Body of pancreas (tissue), 4 donors: ENCODE results near the gene FAM120B. TPM values are rescaled to one million over a fixed set of nuclear protein-coding genes. Genes with fewer than 3 reads are reported as not detected.
A peak's percentile ranks its signal among the peaks of the same experiment; 100 is the strongest.

Experiments used
- ATAC-seq: fragments of 150-250 bp; one replicate; pipeline ENCODE4 v1.9.1; 2016
- DNase-seq, 4 donors: peaks; one replicate each; pipeline ENCODE4 v3.0.0-alpha.2; 2019
- H3K27ac ChIP-seq, 4 donors: fragments of 200-600 bp; sonication (generic); 1 replicate in 3 of 4; 2 replicates in 1 of 4; pipeline versions ENCODE4 v1.5.1 to v1.6.1; 2016 to 2019; ENCODE audit warnings: mild to moderate bottlenecking in 1 of 4, mixed read lengths in 1 of 4, moderate library complexity in 1 of 4
- H3K27me3 ChIP-seq, 2 donors: fragments of 200-600 bp; sonication (generic); one replicate each; pipeline ENCODE4 v1.6.0; 2016; ENCODE audit warnings: mild to moderate bottlenecking in 1 of 2
- H3K36me3 ChIP-seq, 2 donors: fragments of 200-600 bp; sonication (generic); replicated peaks in 1 of 2; 2 replicates each; pipeline ENCODE4 v1.5.1; 2016; ENCODE audit warnings: low read depth in 2 of 2; ENCODE audit not compliant: insufficient read depth in 1 of 2
- H3K4me1 ChIP-seq: fragments of 200-600 bp; sonication (generic); one replicate; pipeline ENCODE4 v1.6.0; 2016
- H3K4me3 ChIP-seq, 2 donors: fragments of 200-600 bp; sonication (generic); 1 replicate in 1 of 2; 2 replicates in 1 of 2; pipeline ENCODE4 v1.5.1; 2016 to 2019
- H3K9me3 ChIP-seq, 3 donors: fragments of 200-600 bp; sonication (generic); 1 replicate in 2 of 3; 2 replicates in 1 of 3; pipeline ENCODE4 v1.5.1; 2016
- CTCF ChIP-seq, 7 experiments: fragments of 450-650 bp in 4 of 7; fragments of 200-600 bp in 3 of 7; sonication (generic) in 3 of 7; IDR thresholded peaks; one replicate each; pipeline ENCODE4 v1.5.1; 2016 to 2019; ENCODE audit warnings: antibody characterized with exemption in 7 of 7
- POLR2A ChIP-seq, 3 donors: fragments of 450-650 bp; IDR thresholded peaks; one replicate each; pipeline ENCODE4 v1.6.1; 2016; ENCODE audit warnings: antibody characterized with exemption in 3 of 3, mild to moderate bottlenecking in 2 of 3
- WGBS, 2 donors: methylation state at CpG; one replicate each; pipeline ENCODE4 v1.1.5; 2017; 5-methylcytosine and 5-hydroxymethylcytosine counted together
- intact Hi-C: fragments of 100-400 bp; cut with DNase I; formaldehyde crosslinking; loops from one replicate; pipeline ENCODE4 v1.15.1; 2023
- total RNA-seq, 2 donors: library from RNA; depleted of rRNA; stranded (reverse); fragments of >200 nt; gene quantifications; one replicate each; pipeline ENCODE4 v1.1.0, GENCODE V29; 2016

FAM120B gene
- total RNA-seq, 2 donors from 2014 or later, result 15.6 to 29.0 TPM

- no peak for TF ChIP-seq CTCF (IDR thresholded peaks at IDR 0.05)
- no peak for TF ChIP-seq POLR2A (IDR thresholded peaks at IDR 0.05)
Observed at GRCh38 chr6:170288852-170289179, 17.7 kb upstream of the FAM120B start.

GRCh38 chr6:170289180-170289931 is 17.2 kb upstream of the FAM120B start:
- peaks cover 0 to 1% of the 10 kb centered on the region in 2 donors for H3K36me3 ChIP-seq
- TF ChIP-seq POLR2A (IDR thresholded peaks at IDR 0.05) (peak in 2 of 3 donors; percentile 5 to 21), CTCF (IDR thresholded peaks at IDR 0.05) (no peak)
- 0 to 2% methylated on average over 5 to 82 of the region's 85 CpGs for WGBS, 2 donors
- ATAC-seq (no peak), DNase-seq (peak in 1 of 4 donors; percentile 45)
- peaks cover 62% of the 10 kb centered on the region for H3K4me1 ChIP-seq
- H3K27ac ChIP-seq, result peak overlapping the region in 3 of 4 donors; percentile 53 to 80 (median 60)
- intact Hi-C loops, result no loop called here
- H3K4me3 ChIP-seq, result peak overlapping the region; percentile 58 to 68
- no peaks in the 10 kb centered on the region for H3K27me3 ChIP-seq
- H3K9me3 ChIP-seq, result no peaks in the 10 kb centered on the region

More at GRCh38 chr6:170288852-170289179, 17.7 kb upstream of the FAM120B start:
- DNase-seq, result no peak
- Histone ChIP-seq H3K4me3 (peak overlapping the region in 1 of 2 donors; percentile 68), H3K27ac (no peak overlapping the region), H3K36me3 (peaks cover 0 to 5% of the 10 kb centered on the region in 2 donors), H3K27me3 (no peaks in the 10 kb centered on the region), H3K4me1 (peaks cover 62% of the 10 kb centered on the region), H3K9me3 (no peaks in the 10 kb centered on the region)
- ATAC-seq, result no peak
- WGBS, 2 donors, result 11 to 15% methylated on average over 16 of the region's 16 CpGs
- intact Hi-C loops, result no loop called here

GRCh38 chr6:170289951-170290295 is 16.6 kb upstream of the FAM120B start:
- H3K36me3 ChIP-seq, result no peaks in the 10 kb centered on the region
- no peaks in the 10 kb centered on the region for H3K9me3 ChIP-seq
- peaks cover 62% of the 10 kb centered on the region for H3K4me1 ChIP-seq
- 2% methylated on average over 11 to 31 of the region's 41 CpGs for WGBS, 2 donors
- H3K27ac ChIP-seq, result peak overlapping the region; percentile 10 to 80 (median 56)
- peak; percentile 3 for ATAC-seq
- H3K27me3 ChIP-seq, result peaks cover 0 to under 1% of the 10 kb centered on the region in 2 donors
- peak overlapping the region; percentile 58 to 68 for H3K4me3 ChIP-seq
- TF ChIP-seq POLR2A (IDR thresholded peaks at IDR 0.05) (no peak), CTCF (IDR thresholded peaks at IDR 0.05) (no peak)
- DNase-seq, result peak in 1 of 4 donors; percentile 50
- intact Hi-C loops, result no loop called here

GRCh38 chr6:170290296-170291128 is 16.0 kb upstream of the FAM120B start, which contains the start of gene DLL1:
Gene DLL1 (minus strand): TSS chr6:170291078. CDS start chr6:170290139, 939 bp downstream.
- DNase-seq (peak in 3 of 4 donors; percentile 53 to 70 (median 60)), ATAC-seq (peak; percentile 28)
- H3K9me3 ChIP-seq, result no peaks in the 10 kb centered on the region
- intact Hi-C loops, result no loop called here
- H3K4me1 ChIP-seq, result peaks cover 68% of the 10 kb centered on the region
- H3K36me3 ChIP-seq, result no peaks in the 10 kb centered on the region
- H3K27me3 ChIP-seq, result peaks cover 0 to 6% of the 10 kb centered on the region in 2 donors
- peak within 1 kb of the TSS; percentile 10 to 80 (median 56) for H3K27ac ChIP-seq
- TF ChIP-seq POLR2A (IDR thresholded peaks at IDR 0.05) (peak in 2 of 3 donors; percentile 67 to 87), CTCF (IDR thresholded peaks at IDR 0.05) (no peak)
- H3K4me3 ChIP-seq, result peak within 1 kb of the TSS; percentile 58 to 68
- 0% methylated on average over 11 to 83 of the region's 83 CpGs for WGBS, 2 donors
